ENCODE results near the gene SHISAL1.

DNA sequence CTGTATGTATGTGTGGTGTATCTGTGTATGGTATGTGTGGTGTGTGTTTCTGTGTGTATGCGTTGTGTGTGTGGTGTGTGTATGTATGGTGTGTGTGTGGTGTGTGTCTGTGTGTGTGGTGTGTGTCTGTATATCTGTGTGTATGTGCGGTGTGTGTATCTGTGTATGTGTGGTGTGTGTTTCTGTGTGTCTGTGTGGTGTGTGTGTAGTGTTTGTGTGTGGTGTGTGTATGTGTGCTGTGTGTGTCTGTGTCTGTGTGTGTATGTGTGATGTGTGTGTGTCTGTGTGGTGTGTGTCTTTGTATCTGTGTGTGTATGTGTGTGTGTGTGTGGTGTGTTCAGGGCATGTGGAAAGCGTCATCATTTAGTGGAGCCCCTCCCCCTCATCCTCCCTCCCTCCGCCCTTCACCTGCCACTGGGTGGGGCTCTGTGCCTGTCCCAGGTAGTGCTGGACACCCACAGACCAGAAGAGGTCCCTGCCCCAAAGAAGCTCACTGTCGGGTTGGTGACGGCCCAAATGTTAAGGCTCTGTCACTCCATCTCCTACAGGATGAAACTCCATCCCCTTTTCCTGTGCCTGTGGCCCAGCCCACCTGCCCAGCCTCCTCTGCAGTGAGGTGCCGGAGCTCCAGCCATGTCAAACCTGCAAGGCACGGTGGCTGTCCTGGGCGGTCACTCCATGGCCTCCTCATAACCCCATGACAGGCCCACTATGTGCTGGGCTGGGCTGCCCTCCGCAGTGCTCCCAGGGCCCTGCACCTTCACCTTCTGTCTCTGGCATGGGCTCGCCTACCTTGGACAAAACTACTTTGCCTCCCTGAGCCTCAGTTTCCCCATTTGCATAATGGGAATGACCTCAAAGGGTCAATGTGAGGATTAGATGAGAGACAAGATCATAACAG, 23.4 kb upstream of the SHISAL1 start:
- TF ChIP-seq, protein P1, sequence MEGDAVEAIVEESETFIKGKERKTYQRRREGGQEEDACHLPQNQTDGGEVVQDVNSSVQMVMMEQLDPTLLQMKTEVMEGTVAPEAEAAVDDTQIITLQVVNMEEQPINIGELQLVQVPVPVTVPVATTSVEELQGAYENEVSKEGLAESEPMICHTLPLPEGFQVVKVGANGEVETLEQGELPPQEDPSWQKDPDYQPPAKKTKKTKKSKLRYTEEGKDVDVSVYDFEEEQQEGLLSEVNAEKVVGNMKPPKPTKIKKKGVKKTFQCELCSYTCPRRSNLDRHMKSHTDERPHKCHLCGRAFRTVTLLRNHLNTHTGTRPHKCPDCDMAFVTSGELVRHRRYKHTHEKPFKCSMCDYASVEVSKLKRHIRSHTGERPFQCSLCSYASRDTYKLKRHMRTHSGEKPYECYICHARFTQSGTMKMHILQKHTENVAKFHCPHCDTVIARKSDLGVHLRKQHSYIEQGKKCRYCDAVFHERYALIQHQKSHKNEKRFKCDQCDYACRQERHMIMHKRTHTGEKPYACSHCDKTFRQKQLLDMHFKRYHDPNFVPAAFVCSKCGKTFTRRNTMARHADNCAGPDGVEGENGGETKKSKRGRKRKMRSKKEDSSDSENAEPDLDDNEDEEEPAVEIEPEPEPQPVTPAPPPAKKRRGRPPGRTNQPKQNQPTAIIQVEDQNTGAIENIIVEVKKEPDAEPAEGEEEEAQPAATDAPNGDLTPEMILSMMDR (IDR thresholded peaks at IDR 0.05), result no peak
- TF ChIP-seq POLR2A (IDR thresholded peaks at IDR 0.05), result no peak

Measured in ovary (tissue), 3 donors.